ENCODE data around the gene TPD52L2.

TPD52L2 gene

GRCh38 chr20:63890616-63891015, 25.5 kb downstream of the TPD52L2 start:
- TF ChIP-seq GATA2 (IDR thresholded peaks at IDR 0.05; ENCODE audit: low read depth, low read length): no peak

- TF ChIP-seq GATA3 (IDR thresholded peaks at IDR 0.05; ENCODE audit: low read depth, low read length) (no peak), GATA2 (IDR thresholded peaks at IDR 0.05; ENCODE audit: low read depth, low read length) (no peak)
These were observed 26.3 kb downstream of the TPD52L2 start for GRCh38 chr20:63891061-63892002.

- TF ChIP-seq GATA2 (IDR thresholded peaks at IDR 0.05; ENCODE audit: low read depth, low read length): no peak
- TF ChIP-seq GATA3 (IDR thresholded peaks at IDR 0.05; ENCODE audit: low read depth, low read length): no peak
These were observed 27.3 kb downstream of the TPD52L2 start for GRCh38 chr20:63892402-63892801.

GRCh38 chr20:63893999-63894357, 28.9 kb downstream of the TPD52L2 start:
- TF ChIP-seq GATA2 (IDR thresholded peaks at IDR 0.05; ENCODE audit: low read depth, low read length): no peak
- TF ChIP-seq GATA3 (IDR thresholded peaks at IDR 0.05; ENCODE audit: low read depth, low read length): no peak

- TF ChIP-seq GATA2 (IDR thresholded peaks at IDR 0.05; ENCODE audit: low read depth, low read length) (no peak), GATA3 (IDR thresholded peaks at IDR 0.05; ENCODE audit: low read depth, low read length) (no peak)
These were observed 29.5 kb downstream of the TPD52L2 start, which contains the start of gene DNAJC5 for GRCh38 chr20:63894358-63895201. Gene DNAJC5 (plus strand): TSS chr20:63895126. CDS start chr20:63928346, 33,220 bp downstream.

- TF ChIP-seq GATA2 (IDR thresholded peaks at IDR 0.05; ENCODE audit: low read depth, low read length): no peak
These were observed 30.3 kb downstream of the TPD52L2 start for GRCh38 chr20:63895202-63895951.

- no peak for TF ChIP-seq GATA3 (IDR thresholded peaks at IDR 0.05; ENCODE audit: low read depth, low read length)
- TF ChIP-seq GATA2 (IDR thresholded peaks at IDR 0.05; ENCODE audit: low read depth, low read length): no peak
These were observed 30.8 kb downstream of the TPD52L2 start for GRCh38 chr20:63895952-63896263.

- no peak for TF ChIP-seq GATA2 (IDR thresholded peaks at IDR 0.05; ENCODE audit: low read depth, low read length)
- TF ChIP-seq GATA3 (IDR thresholded peaks at IDR 0.05; ENCODE audit: low read depth, low read length): no peak
These were observed 31.4 kb downstream of the TPD52L2 start for GRCh38 chr20:63896264-63897105.

GRCh38 chr20:63897978-63898561, 33.0 kb downstream of the TPD52L2 start:
- TF ChIP-seq GATA2 (IDR thresholded peaks at IDR 0.05; ENCODE audit: low read depth, low read length): no peak
- TF ChIP-seq GATA3 (IDR thresholded peaks at IDR 0.05; ENCODE audit: low read depth, low read length): no peak

GRCh38 chr20:63898882-63899558, 34.0 kb downstream of the TPD52L2 start:
- no peak for TF ChIP-seq GATA2 (IDR thresholded peaks at IDR 0.05; ENCODE audit: low read depth, low read length)
- TF ChIP-seq GATA3 (IDR thresholded peaks at IDR 0.05; ENCODE audit: low read depth, low read length): no peak

- no peak for TF ChIP-seq GATA2 (IDR thresholded peaks at IDR 0.05; ENCODE audit: low read depth, low read length)
- no peak for TF ChIP-seq GATA3 (IDR thresholded peaks at IDR 0.05; ENCODE audit: low read depth, low read length)
These were observed 35.3 kb downstream of the TPD52L2 start for GRCh38 chr20:63900413-63900812.

- TF ChIP-seq GATA2 (IDR thresholded peaks at IDR 0.05; ENCODE audit: low read depth, low read length) (no peak), GATA3 (IDR thresholded peaks at IDR 0.05; ENCODE audit: low read depth, low read length) (no peak)
These were observed 38.9 kb downstream of the TPD52L2 start for GRCh38 chr20:63903796-63904561.

Data from SH-SY5Y (cell line).